ENCODE data around the gene KCNMB2. TPM values are rescaled to one million over a fixed set of nuclear protein-coding genes. Genes with fewer than 3 reads are reported as not detected.
A peak's percentile ranks its signal among the peaks of the same experiment; 100 is the strongest.

The KCNMB2 gene
- total and polyA plus RNA-seq, 2 donors (not counting 1 experiment from before 2014, with no cell fraction given) = 0.17 TPM; not detected in 1

DNA sequence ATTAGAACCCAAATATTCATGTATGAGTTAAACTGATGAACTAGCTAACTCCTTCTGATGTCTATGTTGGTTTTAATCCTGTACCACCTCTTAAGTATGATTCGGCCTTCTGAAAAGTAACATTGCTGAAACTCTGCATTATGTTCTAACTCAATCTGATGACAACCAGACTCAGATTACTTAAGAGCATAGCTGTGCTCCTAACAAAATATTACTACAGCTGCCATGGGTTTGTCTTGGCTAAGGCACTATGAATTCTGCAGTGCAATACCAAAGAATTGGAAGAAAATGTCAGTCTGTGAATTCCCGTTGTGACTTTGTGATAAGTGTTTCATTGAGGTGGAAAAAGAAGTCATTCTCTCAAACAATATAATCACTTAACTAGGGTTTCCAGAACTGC lies 311.0 kb downstream of the KCNMB2 start:
- H3K27ac ChIP-seq (ENCODE audit: insufficient read depth, low read length) = no peak overlapping the region
- H4K20me1 ChIP-seq (ENCODE audit: control insufficient read depth, extremely low read depth, insufficient read depth, low read length) = no peaks in the 10 kb centered on the region
- no peak overlapping the region for H2AFZ ChIP-seq (ENCODE audit: low read length)
- H3K4me2 ChIP-seq (ENCODE audit: extremely low read depth, insufficient read depth, low read length) = no peak overlapping the region
- no peaks in the 10 kb centered on the region for H3K27me3 ChIP-seq (ENCODE audit: control insufficient read depth, insufficient read depth, low read length)
- TF ChIP-seq, protein P1, sequence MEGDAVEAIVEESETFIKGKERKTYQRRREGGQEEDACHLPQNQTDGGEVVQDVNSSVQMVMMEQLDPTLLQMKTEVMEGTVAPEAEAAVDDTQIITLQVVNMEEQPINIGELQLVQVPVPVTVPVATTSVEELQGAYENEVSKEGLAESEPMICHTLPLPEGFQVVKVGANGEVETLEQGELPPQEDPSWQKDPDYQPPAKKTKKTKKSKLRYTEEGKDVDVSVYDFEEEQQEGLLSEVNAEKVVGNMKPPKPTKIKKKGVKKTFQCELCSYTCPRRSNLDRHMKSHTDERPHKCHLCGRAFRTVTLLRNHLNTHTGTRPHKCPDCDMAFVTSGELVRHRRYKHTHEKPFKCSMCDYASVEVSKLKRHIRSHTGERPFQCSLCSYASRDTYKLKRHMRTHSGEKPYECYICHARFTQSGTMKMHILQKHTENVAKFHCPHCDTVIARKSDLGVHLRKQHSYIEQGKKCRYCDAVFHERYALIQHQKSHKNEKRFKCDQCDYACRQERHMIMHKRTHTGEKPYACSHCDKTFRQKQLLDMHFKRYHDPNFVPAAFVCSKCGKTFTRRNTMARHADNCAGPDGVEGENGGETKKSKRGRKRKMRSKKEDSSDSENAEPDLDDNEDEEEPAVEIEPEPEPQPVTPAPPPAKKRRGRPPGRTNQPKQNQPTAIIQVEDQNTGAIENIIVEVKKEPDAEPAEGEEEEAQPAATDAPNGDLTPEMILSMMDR (conservative IDR thresholded peaks at IDR 0.05 in 1 of 2, IDR thresholded peaks at IDR 0.05 in 1 of 2; ENCODE audit: low read depth in 1 of 2, low read length in 2 of 2) = no peak
- no peak for TF ChIP-seq EZH2 (IDR thresholded peaks at IDR 0.05; ENCODE audit: low read length, missing control alignments)
- no peaks in the 10 kb centered on the region for H3K36me3 ChIP-seq (ENCODE audit: control insufficient read depth, insufficient read depth, low read length)
- no peaks in the 10 kb centered on the region for H3K4me1 ChIP-seq (ENCODE audit: control insufficient read depth, extremely low read depth, insufficient read depth, low read length)
- H3K9me3 ChIP-seq (ENCODE audit: control insufficient read depth, insufficient read depth, low read depth, low read length) = no peaks in the 10 kb centered on the region
- H3K79me2 ChIP-seq (ENCODE audit: control insufficient read depth, insufficient read depth, low read length) = no peaks in the 10 kb centered on the region
- H3K9ac ChIP-seq (ENCODE audit: insufficient read depth, low read length) = no peak overlapping the region
- H3K4me3 ChIP-seq (replicated peaks in 1 of 4; ENCODE audit: control extremely low read depth in 1 of 4, insufficient read depth in 1 of 4, low read depth in 3 of 4, low read length in 4 of 4) = no peak overlapping the region
- peak; percentile 11 to 36 for DNase-seq (ENCODE audit: low read depth in 2 of 2)

DNA sequence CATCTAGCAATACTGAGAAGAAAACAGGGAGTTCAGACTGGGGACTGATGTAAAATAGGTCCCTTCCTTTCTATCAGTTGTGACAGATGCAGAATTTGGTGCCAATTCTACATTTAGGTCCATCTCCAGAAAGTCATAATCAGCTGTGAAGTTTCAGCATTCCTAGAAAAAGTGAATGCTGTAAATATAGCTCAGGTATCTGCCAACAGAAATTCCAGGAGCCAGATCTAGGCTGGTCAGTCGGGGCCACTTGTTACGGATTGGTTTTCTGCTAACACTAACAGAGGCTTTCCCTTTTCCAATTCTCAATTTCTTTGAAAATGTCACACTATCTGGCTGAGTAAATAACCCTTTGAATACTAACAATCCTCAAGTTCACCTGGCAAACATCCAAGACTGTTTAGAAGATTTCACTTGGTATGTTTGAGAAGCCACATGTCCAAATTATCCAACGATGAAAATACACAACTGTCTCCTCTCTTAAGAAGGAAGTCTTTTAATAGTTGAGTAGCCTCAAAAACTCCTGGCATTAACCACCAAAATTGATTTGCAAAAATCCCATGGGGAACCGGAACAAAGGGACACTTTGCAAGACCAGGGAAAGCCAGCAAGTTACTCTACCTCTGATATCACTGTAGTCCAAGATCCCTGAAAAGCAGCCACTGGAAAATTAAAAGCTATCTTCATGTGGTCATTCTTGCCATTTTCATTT lies 313.1 kb downstream of the KCNMB2 start:
- Histone ChIP-seq H3K9me3 (ENCODE audit: control insufficient read depth, insufficient read depth, low read depth, low read length) (no peaks in the 10 kb centered on the region), H3K27ac (ENCODE audit: insufficient read depth, low read length) (no peak overlapping the region), H4K20me1 (ENCODE audit: control insufficient read depth, extremely low read depth, insufficient read depth, low read length) (no peaks in the 10 kb centered on the region), H3K27me3 (ENCODE audit: control insufficient read depth, insufficient read depth, low read length) (no peaks in the 10 kb centered on the region), H3K4me1 (ENCODE audit: control insufficient read depth, extremely low read depth, insufficient read depth, low read length) (no peaks in the 10 kb centered on the region), H3K79me2 (ENCODE audit: control insufficient read depth, insufficient read depth, low read length) (no peaks in the 10 kb centered on the region), H3K4me2 (ENCODE audit: extremely low read depth, insufficient read depth, low read length) (no peak overlapping the region), H3K4me3 (replicated peaks in 1 of 4; ENCODE audit: control extremely low read depth in 1 of 4, insufficient read depth in 1 of 4, low read depth in 3 of 4, low read length in 4 of 4) (no peak overlapping the region), H3K9ac (ENCODE audit: insufficient read depth, low read length) (no peak overlapping the region), H2AFZ (ENCODE audit: low read length) (no peak overlapping the region), H3K36me3 (ENCODE audit: control insufficient read depth, insufficient read depth, low read length) (no peaks in the 10 kb centered on the region)
- peak in 1 of 2 donors; percentile 6 for DNase-seq (ENCODE audit: low read depth in 2 of 2)
- TF ChIP-seq, protein P1 (conservative IDR thresholded peaks at IDR 0.05 in 1 of 2, IDR thresholded peaks at IDR 0.05 in 1 of 2; ENCODE audit: low read depth in 1 of 2, low read length in 2 of 2) = no peak
- TF ChIP-seq EZH2 (IDR thresholded peaks at IDR 0.05; ENCODE audit: low read length, missing control alignments) = no peak

DNA sequence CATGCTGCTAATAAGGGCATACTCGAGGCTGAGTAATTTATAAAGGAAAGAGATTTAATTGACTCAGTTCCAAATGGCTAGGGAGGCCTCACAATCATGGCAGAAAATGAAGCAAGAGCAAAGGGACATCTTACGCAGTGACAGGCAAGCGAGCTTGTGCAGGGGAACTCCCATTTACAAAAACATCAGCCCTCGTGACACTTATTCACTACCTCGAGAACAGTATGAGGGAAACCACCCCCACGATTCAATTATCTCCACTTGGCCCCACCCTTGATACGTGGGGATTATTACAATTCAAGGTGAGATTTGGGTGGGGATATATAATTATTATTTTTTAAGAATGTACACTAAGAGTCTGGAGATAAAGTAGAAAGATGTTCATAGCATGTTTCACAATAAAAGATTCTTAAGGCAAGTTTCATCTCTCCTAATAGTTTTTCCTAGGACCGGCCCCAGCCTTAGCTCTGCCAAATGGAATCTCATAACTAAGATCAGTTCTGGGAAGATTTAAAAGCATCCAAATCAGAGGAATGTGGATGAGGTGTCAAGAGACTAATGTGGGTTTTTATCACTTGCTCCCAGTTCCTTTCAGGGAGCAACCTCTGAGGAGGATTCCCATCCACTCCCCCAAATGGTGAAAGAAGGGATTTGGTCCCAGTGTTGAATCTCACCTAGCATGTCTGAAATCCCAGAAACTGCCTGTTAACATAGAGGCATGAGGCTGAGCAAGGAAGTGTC lies 314.4 kb downstream of the KCNMB2 start:
- Histone ChIP-seq H4K20me1 (ENCODE audit: control insufficient read depth, extremely low read depth, insufficient read depth, low read length) (no peaks in the 10 kb centered on the region), H3K36me3 (ENCODE audit: control insufficient read depth, insufficient read depth, low read length) (no peaks in the 10 kb centered on the region), H3K4me2 (ENCODE audit: extremely low read depth, insufficient read depth, low read length) (no peak overlapping the region), H3K9ac (ENCODE audit: insufficient read depth, low read length) (no peak overlapping the region), H3K9me3 (ENCODE audit: control insufficient read depth, insufficient read depth, low read depth, low read length) (no peaks in the 10 kb centered on the region), H2AFZ (ENCODE audit: low read length) (no peak overlapping the region), H3K4me1 (ENCODE audit: control insufficient read depth, extremely low read depth, insufficient read depth, low read length) (no peaks in the 10 kb centered on the region), H3K27ac (ENCODE audit: insufficient read depth, low read length) (no peak overlapping the region), H3K79me2 (ENCODE audit: control insufficient read depth, insufficient read depth, low read length) (no peaks in the 10 kb centered on the region), H3K4me3 (replicated peaks in 1 of 4; ENCODE audit: control extremely low read depth in 1 of 4, insufficient read depth in 1 of 4, low read depth in 3 of 4, low read length in 4 of 4) (no peak overlapping the region), H3K27me3 (ENCODE audit: control insufficient read depth, insufficient read depth, low read length) (no peaks in the 10 kb centered on the region)
- no peak for DNase-seq (ENCODE audit: low read depth in 2 of 2)
- TF ChIP-seq, protein P1 (conservative IDR thresholded peaks at IDR 0.05 in 1 of 2, IDR thresholded peaks at IDR 0.05 in 1 of 2; ENCODE audit: low read depth in 1 of 2, low read length in 2 of 2) = no peak
- no peak for TF ChIP-seq EZH2 (IDR thresholded peaks at IDR 0.05; ENCODE audit: low read length, missing control alignments)

Measured in fibroblast of lung (primary cell).